ENCODE measurements around the gene MIEF2.

MIEF2 gene

GRCh38 chr17:18235743-18236256 is 24.7 kb upstream of the MIEF2 start:
- FAIRE-seq = no peak

GRCh38 chr17:18236494-18236893 is 24.0 kb upstream of the MIEF2 start:
- no peak for FAIRE-seq

GRCh38 chr17:18237461-18237860 is 23.0 kb upstream of the MIEF2 start:
- FAIRE-seq = no peak

DNA sequence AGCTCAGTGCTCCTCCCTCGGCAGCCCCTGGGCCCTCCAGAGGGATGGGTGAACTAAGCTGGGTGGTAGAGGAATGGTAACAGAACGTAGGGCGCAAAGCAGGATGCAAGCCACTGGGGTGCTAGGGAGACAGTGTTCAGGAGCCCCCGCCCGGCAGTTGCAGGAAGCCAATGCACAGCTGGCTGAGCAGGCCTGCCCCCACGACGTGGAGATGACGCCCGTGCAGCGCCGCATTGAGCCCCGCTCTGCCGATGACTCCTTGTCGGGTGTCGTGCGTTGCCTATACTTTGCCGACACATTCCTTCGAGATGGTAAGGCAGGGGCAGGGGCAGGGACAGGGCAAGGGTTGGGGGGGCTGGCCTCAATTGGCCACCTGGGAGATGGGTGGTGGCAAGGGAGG is 22.2 kb upstream of the MIEF2 start:
- FAIRE-seq = no peak

GRCh38 chr17:18240449-18240848 is 20.0 kb upstream of the MIEF2 start:
- no peak for FAIRE-seq

GRCh38 chr17:18241229-18241871 is 19.1 kb upstream of the MIEF2 start:
- FAIRE-seq = no peak

DNA sequence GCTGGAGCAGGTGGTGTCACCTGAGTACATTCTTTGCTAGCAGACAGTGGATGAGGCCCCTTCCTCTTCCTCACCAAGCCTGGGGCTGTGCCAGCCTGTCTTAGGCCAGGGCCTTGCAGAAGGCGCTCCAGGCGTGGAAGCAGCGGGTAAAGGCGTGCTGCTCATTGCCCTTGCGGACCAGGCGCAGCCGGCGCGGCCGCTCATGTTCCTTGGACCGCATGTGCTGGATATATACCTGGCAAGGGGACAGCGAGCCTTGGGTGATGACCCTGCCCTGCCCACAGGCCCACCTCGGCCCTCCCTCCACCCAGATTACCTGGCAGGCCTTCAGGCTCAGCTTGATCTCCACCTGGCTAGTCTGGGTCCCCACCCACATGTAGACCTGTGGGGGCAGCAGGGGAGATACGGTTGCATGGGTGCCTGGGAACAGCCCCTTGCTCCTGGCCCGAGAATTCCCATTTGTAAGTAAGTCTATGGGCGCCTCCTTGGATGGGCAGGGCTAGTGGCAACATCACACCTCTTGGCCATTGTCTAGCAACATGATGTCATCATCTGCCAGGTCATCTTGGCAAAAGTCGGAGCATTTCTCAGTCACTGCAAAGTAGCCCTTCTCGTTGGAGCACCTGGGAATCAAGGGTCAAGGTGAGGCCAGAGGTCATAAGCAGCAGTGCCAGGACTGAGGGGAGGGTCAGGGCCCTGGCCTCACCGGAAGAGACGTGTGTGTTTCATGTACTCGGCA is 15.3 kb upstream of the MIEF2 start:
- no peak for FAIRE-seq

- FAIRE-seq = no peak
Measured at GRCh38 chr17:18246109-18246725, 14.2 kb upstream of the MIEF2 start.

DNA sequence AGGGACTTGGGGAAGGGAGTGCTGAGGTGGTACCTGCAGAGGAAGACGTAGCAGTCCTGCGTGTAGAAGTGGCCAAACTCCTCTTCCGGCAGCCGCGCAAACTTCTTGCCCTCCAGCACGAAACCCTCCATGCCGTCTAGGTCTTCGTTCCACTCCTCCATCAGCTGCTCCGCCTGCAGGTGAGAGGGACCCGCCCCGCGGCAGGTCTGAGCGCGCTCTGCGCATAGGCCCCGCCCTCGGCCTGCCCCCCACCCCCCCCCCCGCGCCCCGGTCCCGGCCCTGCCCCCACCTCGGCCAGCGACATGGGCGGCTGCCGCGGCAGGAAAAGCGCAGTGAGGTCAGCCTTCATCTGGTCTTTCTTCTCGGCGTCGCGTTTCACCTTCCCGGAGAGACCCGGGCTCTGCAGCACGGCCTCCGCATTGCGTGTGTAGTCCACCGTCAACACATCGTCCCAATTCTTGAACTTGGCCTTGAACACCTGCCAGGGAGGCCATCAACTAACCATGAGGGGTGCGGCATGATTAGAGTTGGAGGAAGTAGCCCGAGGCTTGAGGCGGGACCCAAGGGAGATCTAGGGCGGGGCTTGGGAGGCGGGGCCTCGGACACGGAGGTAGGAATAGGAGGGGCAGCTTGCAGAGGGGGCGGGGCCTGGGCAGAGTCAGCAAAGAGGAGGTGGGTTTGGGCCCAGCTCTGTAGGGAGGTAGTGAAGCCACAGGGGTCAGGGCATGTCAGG is 13.4 kb upstream of the MIEF2 start:
- no peak for FAIRE-seq

- no peak for FAIRE-seq
Measured at GRCh38 chr17:18247613-18248001, 12.9 kb upstream of the MIEF2 start.

- FAIRE-seq = no peak
Measured at GRCh38 chr17:18248300-18248731, 12.1 kb upstream of the MIEF2 start.

DNA sequence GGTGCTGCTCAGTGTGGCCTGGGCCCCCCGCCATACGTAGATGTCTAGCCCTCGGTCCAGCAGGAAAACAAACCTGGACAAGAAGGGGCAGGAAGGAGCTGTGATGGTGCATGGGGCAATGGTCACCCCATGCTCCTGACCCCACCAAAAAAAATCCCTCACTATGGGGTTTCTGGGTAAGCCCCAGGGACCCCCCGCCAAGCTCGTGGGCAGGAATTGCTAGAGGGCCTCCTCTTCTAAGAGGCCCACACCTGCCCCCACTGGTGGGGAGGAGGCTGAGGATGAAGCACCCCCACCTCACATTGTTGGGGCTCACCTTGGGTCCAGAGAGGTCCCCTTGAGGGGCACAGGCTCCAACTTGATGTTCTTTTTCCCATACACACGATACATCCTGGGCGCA is 11.7 kb upstream of the MIEF2 start:
- no peak for FAIRE-seq

DNA sequence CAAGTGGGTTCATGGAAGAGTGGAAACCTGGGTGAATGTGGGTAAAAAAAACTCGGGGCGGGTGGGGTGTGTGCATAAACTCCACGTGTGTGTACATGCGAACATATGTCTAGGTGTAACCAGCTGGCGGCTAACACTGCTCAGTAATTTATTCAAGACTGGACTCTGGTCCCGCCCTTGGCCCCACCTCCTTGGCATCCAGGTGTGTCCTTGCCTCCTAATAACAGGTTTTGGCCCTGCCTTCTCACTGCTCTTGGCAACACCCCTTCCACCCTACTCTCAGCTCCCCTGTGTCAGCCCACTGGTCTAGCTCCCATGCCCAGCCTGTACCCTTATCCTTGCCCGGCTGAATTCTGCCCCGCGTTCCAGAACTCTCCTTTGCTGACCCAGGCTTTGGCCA is 10.2 kb upstream of the MIEF2 start:
- FAIRE-seq = no peak

DNA sequence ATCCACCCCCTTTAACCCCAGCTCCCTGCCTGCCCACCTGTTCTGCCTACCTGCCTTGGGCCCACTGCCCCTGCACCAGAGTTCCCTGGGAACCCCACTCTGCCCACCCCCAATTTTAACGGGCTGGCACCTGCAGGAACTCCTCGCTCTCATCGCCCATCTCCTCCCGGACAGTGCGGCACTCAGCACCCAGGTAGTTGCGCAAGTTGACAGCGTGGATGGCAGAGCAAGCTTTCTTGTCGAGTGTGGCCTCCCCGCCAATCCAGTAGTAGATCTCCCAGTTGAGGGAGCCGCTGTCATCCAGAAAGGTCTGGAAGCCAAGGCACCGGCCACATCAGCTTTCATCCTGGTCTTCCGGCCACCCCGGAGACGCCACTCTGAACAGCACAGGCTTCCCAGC is 9.8 kb upstream of the MIEF2 start:
- no peak for FAIRE-seq

DNA sequence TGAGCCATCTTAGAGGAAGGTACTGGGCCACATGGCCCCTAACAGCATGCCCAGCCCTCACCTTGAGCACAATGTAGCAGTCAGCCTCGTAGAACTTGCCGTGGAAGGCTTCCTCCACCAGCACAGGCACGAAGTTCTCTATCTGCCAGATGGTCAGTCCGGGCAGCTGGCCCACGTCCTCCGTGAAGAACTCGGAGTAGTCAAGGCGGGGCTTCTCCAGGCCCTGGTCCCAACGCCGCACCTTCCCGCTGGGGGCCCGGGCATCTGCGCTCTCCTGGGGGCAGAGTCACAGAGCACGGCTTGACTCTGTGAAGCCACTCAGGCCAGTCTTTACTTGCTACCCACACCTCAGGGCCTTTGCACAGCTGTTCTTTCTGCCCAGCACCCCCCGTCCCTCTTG is 9.3 kb upstream of the MIEF2 start:
- FAIRE-seq = no peak

- no peak for FAIRE-seq
Measured at GRCh38 chr17:18252160-18252559, 8.3 kb upstream of the MIEF2 start.

DNA sequence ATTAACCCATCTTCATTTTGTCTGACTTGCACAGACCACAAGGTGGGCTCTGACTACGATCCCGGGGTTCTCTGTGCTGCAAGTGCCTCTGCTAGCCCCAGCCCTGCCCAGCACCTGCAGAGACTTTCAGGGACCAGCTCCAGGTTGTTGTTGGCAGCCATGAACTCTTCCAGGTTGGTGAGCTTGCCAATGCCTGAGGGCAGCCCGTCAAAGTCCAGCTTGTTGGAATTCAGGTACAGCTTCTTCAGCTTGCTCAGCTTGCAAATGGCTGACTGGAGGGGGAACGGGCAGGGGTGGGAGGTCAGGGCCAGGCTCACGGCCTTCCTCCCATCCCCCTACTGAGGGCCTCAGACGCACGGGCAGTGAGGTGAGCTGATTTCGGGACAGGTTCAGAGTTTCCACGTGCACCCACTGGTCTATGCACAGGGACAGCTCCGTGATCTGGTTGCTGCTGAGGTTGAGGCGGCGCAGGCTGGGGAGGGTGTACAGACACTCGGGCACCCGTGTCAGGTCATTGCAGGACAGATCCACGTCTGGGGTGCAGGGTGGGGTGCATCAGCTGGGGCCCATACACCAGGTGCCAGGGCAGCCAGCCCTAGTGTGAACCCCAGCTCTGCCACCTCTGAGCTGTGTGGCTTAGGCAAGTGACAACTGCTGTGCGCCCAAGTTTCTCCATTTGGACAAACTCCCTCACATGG is 7.1 kb upstream of the MIEF2 start:
- no peak for FAIRE-seq

GRCh38 chr17:18253947-18254821 is 6.3 kb upstream of the MIEF2 start:
- FAIRE-seq = no peak

DNA sequence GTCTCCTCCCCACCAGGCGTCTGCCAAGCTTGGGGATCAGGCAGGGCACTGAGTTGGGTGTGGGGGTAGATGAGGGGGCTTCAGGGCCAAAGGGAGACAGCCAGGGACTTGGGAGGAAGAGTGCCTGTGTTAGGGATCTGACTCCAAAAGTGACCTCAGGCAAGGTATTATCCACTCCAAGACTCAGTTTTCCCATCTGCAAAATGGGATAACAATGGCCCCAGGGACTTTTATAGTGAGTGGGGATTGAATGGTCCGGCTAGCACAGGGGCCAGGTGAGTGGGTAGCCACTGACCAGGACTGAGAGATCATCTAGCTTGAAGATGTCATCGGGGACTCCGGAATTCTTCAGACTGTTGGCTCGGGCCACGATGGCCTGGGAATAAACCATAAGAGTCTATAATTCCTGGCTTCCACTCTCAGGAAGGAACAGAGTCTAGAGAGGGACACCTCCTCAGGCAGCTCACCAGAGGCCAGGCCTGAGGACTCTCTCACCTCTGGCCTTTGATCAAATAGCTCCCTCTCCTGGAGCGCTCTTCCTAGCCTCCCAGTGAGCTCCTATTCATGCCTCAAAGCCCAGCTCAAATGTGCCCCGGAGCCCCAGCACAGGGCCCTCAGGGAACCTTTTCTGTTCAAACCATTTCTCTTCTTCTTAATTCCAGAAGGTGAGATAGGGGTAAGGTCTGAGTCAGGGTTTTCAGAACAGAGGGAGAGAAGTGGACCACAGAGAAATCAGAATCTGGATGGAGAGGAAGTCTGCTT is 5.4 kb upstream of the MIEF2 start:
- FAIRE-seq = no peak

DNA sequence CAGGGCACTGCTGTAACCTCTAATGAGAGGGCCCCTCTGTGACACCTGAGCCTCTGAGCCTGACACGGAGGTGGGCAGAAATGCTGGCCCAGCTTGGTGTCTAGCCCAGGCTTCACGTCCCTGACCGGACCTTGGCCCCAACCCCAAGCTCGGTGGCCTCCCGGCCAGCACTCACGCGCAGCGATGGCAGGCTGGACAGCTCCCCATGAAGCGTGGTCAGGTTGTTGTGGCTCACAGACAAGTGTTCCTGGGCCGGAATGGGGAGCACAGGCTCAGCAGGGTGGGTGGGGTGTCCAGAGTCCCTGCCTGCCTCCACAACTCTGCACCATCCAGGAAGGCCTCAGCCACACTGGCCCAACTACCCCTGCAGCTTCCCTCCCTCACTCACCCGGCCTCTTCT is 4.1 kb upstream of the MIEF2 start:
- no peak for FAIRE-seq

- no peak for FAIRE-seq
Measured at GRCh38 chr17:18256776-18257175, 3.7 kb upstream of the MIEF2 start.
